Fibroblast of mammary gland (primary cell): ENCODE measurements around the gene ADGRV1.
A peak's percentile ranks its signal among the peaks of the same experiment; 100 is the strongest.

Source experiments
- DNase-seq: peaks from one replicate; pipeline ENCODE4 v3.0.0-alpha.2; 2010; ENCODE audit warnings: low read depth
- H3K4me3 ChIP-seq: 2 replicates; pipeline ENCODE4 v1.5.1; 2011; ENCODE audit warnings: low read depth, mild to moderate bottlenecking, low read length, moderate library complexity; ENCODE audit not compliant: control insufficient read depth
- CTCF ChIP-seq: conservative IDR thresholded peaks from 2 replicates; pipeline ENCODE4 v1.5.1; 2011; ENCODE audit warnings: low read depth, low read length, inconsistent platforms; ENCODE audit not compliant: control insufficient read depth, insufficient read depth

Gene ADGRV1

GRCh38 chr5:90558344-90559192 is at the start of gene ADGRV1:
Gene ADGRV1 (plus strand): TSS chr5:90558797. CDS start chr5:90558896, 99 bp downstream.
- TF ChIP-seq CTCF, result no peak
- peak within 1 kb of the TSS; percentile 23 for H3K4me3 ChIP-seq
- DNase-seq, result peak; percentile 45

GRCh38 chr5:90510438-90510837 is 48.2 kb upstream of the ADGRV1 start:
- H3K4me3 ChIP-seq, result no peak overlapping the region
- no peak for DNase-seq
- TF ChIP-seq CTCF, result no peak

- no peak for DNase-seq
- H3K4me3 ChIP-seq, result no peak overlapping the region
- TF ChIP-seq CTCF, result no peak
Measured at GRCh38 chr5:90514520-90514919, 44.1 kb upstream of the ADGRV1 start.

GRCh38 chr5:90518661-90519060 is 39.9 kb upstream of the ADGRV1 start:
- peak; percentile 49 for DNase-seq
- no peak for TF ChIP-seq CTCF

GRCh38 chr5:90519081-90519480 is 39.5 kb upstream of the ADGRV1 start:
- TF ChIP-seq CTCF, result no peak
- no peak overlapping the region for H3K4me3 ChIP-seq
- DNase-seq, result peak; percentile 3

More at GRCh38 chr5:90518661-90519060, 39.9 kb upstream of the ADGRV1 start:
- no peak overlapping the region for H3K4me3 ChIP-seq

- peak; percentile 23 for DNase-seq
- peak overlapping the region; percentile 100 for H3K4me3 ChIP-seq
- no peak for TF ChIP-seq CTCF
Measured at GRCh38 chr5:90528601-90529193, 29.9 kb upstream of the ADGRV1 start.
